Choroid plexus epithelial cell (primary cell): ENCODE results near the gene LRRC8E.
"Not testable (repeated sequence)": the region's sequence is repeated elsewhere in the genome, so short reads cannot be mapped to it uniquely, and the experiment has no call there.

ENCODE experiments used
- DNase-seq: peaks from one replicate; pipeline ENCODE4 v3.0.0-alpha.2; 2010; ENCODE audit warnings: low read depth
- H3K4me3 ChIP-seq: 2 replicates; pipeline ENCODE4 v1.5.1; 2011; ENCODE audit warnings: low read depth, mild to moderate bottlenecking, control low read depth, low read length, moderate library complexity
- TF ChIP-seq, protein P1 (sequence below): conservative IDR thresholded peaks from 2 replicates; pipeline ENCODE4 v1.5.1; 2011; ENCODE audit warnings: low read depth, mild to moderate bottlenecking, control low read depth, inconsistent platforms, low read length, moderate library complexity

The LRRC8E gene

GRCh38 chr19:7855426-7856108, 32.7 kb upstream of the LRRC8E start:
- H3K4me3 ChIP-seq: no peak overlapping the region
- no peak for DNase-seq
- TF ChIP-seq, protein P1, sequence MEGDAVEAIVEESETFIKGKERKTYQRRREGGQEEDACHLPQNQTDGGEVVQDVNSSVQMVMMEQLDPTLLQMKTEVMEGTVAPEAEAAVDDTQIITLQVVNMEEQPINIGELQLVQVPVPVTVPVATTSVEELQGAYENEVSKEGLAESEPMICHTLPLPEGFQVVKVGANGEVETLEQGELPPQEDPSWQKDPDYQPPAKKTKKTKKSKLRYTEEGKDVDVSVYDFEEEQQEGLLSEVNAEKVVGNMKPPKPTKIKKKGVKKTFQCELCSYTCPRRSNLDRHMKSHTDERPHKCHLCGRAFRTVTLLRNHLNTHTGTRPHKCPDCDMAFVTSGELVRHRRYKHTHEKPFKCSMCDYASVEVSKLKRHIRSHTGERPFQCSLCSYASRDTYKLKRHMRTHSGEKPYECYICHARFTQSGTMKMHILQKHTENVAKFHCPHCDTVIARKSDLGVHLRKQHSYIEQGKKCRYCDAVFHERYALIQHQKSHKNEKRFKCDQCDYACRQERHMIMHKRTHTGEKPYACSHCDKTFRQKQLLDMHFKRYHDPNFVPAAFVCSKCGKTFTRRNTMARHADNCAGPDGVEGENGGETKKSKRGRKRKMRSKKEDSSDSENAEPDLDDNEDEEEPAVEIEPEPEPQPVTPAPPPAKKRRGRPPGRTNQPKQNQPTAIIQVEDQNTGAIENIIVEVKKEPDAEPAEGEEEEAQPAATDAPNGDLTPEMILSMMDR: no peak

- H3K4me3 ChIP-seq: no peak overlapping the region
- no peak for DNase-seq
- TF ChIP-seq, protein P1: no peak
These were observed 32.2 kb upstream of the LRRC8E start for GRCh38 chr19:7856109-7856591.

GRCh38 chr19:7856679-7857663, 31.3 kb upstream of the LRRC8E start:
- no peak for DNase-seq
- TF ChIP-seq, protein P1: no peak
- no peak overlapping the region for H3K4me3 ChIP-seq

DNA sequence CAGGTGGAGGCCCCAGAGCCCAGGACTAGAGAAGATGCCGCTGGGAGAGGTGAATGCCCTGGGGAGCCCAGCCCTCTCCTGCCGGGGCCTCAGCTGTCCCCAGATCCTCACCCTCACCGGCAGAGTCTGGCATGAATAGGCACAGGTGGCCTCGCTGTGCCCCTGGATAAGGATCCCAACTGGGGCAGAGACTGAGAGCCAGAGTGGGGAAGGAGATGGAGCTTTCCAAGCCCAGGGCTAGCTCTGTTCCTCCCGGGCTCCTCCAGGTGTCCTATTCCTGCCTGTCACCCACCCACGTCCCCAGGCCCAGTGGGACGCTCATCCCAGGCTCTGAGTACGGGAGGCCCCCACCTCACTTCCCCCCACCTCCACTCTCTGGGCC, 30.6 kb upstream of the LRRC8E start:
- TF ChIP-seq, protein P1: no peak
- H3K4me3 ChIP-seq: no peak overlapping the region
- no peak for DNase-seq

DNA sequence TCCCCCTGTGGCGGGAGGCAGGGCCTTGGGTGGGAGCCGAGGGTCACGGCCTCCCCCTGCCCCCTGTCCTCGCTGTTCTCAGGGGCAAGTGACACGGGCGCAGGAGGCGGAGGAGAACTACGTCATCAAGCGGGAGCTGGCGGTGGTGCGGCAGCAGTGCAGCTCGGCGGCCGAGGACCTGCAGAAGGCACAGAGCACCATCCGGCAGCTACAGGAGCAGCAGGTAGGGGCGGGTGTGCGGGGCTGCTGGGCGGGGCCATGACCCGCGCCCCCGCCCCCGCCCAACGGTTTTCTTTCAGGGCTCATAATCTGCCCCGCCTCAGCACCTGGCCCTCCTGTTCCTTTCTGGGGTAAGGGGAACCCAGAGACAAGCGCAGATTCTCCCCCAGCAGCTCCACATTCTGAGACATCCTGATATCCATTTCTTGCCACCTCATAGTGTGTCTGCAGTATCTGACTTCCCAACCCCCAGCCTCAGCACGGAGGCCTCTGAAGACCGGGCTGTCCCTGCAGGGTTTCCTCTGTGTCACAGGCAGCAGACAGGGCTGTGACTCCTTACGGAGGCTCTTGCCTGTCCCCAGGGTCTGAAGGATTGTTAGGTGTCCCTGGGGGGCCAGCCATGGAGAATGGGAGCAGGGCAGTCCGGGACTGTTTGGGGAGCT, 30.1 kb upstream of the LRRC8E start:
- DNase-seq: no peak
- TF ChIP-seq, protein P1: no peak
- no peak overlapping the region for H3K4me3 ChIP-seq

DNA sequence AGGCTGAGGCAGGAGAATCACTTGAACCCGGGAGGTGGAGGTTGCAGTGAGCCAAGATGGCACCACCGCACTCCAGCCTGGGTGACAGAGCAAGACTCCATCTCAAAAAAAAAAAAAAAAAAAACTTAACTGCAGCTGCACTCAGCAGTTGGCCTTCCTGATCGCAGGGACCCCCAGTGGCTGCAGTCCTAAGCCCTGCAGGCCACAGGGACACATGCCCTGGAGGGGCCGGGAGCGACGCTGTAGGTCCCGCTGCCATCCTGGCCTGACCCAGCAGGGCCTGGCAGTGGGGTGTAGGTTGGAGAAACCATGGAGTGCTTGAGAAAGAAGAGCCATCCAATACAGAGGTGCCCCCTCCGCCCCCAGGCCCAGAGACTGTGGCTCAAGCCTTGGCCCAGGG, 29.2 kb upstream of the LRRC8E start:
- not testable (repeated sequence) for DNase-seq, H3K4me3 ChIP-seq
